ENCODE data around the gene TBC1D24.

GRCh38 chr16:2472885-2473445 lies 2.0 kb upstream of the TBC1D24 start:
- TF ChIP-seq EP300 (IDR thresholded peaks at IDR 0.05; ENCODE audit: borderline replicate concordance in 1 of 2, low read depth in 1 of 2, low read length in 1 of 2) (no peak), MAX (IDR thresholded peaks at IDR 0.05; ENCODE audit: low read depth) (no peak), JUND (IDR thresholded peaks at IDR 0.05) (no peak)
